AG08395 (cell line): ENCODE measurements around the gene PPA1.
"Not testable (repeated sequence)": the region's sequence is repeated elsewhere in the genome, so short reads cannot be mapped to it uniquely, and the experiment has no call there.

Source experiments
- DNase-seq: peaks from one replicate; pipeline ENCODE4 v3.0.0; 2012; ENCODE audit warnings: mixed read lengths, low spot score

PPA1 gene

DNA sequence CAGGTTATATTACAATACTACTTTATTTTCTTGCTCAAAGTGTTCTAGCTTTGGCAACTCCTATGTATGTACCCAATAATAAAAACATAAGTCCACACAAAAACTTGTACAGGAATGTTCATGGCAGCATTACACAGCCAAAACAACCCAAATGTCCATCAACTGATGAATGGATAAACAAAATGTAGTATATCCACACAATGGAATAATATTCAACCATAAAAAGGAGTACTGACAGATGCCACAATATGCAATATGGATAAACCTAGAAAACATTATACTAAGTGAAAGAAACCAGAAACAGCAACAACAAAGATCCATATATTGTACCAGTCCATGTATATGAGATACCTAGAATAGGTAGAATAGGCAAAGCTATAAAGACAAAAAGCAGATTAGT, 21.0 kb downstream of the PPA1 start:
- no peak for DNase-seq

DNA sequence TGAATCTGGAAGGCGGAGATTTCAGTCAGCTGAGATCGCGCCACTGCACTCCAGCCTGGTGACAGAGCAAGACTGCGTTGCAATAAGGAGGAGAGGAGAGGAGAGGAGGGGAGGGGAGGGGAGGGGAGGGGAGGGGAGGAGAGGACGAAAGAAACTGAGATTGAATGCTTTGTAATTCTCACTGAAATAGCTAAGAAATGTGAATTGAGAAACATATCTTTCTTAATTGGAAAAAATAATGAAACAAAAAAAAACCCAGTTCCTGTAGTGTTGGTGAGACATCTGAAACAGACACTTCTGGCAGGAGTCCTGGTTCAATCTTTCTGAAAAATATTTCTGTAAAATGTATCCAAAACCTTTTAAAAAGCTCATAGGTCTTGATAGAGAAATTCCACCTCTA, 26.5 kb downstream of the PPA1 start:
- no peak for DNase-seq

GRCh38 chr10:70201105-70201504, 32.1 kb downstream of the PPA1 start:
- no peak for DNase-seq

GRCh38 chr10:70198696-70199466, 34.3 kb downstream of the PPA1 start:
- DNase-seq, result no peak

DNA sequence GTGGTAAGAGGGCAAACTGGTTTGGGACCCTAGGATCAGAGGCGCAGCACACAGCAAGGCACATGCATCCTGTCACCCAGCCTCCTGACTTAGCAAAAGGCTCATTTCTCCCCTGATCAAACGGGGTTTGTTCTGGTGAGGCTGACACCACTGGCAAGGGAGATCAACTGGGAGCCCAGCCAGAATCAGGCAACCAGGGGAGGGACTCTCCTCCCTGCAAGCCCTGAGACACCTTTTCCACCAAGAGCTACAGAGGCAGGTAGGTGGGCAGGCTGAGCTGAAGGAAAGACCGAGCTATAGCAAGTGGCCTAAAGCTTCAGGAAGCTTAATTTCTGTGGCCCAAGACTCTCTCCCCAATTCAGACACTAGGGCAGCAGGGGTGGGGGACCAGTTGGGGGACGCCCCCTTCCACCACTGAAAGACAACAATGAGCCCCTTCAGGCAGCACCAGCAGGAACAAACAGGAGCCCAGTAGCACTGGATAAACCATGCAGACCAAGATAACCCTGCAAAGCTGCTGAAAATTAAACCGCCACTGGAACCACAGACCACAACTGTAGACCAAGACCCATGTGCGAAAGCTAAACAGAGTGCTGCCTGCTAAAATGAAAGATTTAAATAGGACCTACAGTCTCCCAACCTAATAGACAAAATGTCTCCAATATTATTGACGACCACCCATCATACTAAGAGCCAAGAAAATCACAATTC, 35.8 kb downstream of the PPA1 start:
- no peak for DNase-seq

DNA sequence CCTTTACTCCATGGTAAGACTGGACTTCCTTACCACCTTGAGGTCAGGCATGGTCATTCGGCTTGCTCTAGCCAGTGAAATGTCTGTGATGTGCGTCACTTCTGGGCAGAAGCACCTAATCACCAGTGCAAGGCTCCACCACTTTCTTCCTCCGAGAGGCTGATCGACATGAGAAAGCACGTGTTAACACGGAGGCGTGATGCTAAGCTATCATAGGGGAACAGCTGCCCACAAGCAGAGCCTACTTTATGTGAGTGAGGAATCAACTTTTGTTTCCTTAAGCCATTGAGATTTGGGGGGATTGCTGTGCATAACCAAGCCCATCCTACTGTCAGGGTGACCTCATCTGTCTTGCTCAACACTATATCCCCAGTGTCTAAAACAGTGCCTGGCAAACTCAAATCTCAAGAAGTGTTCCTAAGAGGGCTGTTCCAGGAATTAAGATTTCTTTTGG, 39.8 kb downstream of the PPA1 start:
- no peak for DNase-seq

- no peak for DNase-seq
Observed at GRCh38 chr10:70192326-70192968, 40.8 kb downstream of the PPA1 start.

GRCh38 chr10:70191972-70192305, 41.3 kb downstream of the PPA1 start:
- DNase-seq, result peak; percentile 87

- peak; percentile 22 for DNase-seq
Observed at GRCh38 chr10:70191161-70191971, 41.9 kb downstream of the PPA1 start.

DNA sequence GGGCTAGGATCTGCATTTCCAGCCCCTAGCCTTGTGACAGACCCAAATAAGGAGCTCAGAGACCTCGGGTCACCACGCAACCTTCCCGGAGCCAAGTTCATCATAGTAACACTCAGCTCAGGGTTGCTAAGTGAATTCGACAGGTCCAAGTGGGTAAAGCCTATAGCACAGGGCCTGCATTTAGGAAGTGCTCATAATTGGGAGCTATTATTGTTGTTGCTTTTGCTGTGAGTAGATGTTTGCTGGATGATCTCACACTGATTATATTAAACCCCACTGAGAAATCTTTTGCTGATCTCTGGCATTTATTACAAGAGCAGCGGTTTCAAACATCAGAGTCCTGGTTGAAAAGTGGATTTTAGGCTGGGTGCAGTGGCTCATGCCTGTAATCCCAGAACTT, 42.6 kb downstream of the PPA1 start:
- peak; percentile 24 for DNase-seq

DNA sequence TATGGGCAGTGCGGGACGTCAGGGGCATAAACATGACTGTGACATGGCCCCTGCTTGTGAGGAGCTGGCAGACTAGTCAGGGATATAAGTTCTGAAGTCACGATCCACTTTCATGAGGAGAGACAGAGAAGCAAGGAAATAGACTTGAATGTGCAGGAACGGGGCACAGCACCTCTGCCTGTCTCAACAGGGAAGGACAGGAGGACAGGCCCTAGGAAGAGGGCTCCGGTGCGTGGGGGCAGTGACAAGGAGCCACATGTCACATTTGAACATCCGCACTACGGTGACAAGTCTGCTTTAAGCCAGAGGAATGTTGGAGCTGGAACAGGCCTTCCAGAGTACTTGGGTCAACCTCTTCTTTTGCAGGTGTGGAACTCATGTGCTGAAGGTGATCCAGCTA, 43.1 kb downstream of the PPA1 start:
- no peak for DNase-seq

DNA sequence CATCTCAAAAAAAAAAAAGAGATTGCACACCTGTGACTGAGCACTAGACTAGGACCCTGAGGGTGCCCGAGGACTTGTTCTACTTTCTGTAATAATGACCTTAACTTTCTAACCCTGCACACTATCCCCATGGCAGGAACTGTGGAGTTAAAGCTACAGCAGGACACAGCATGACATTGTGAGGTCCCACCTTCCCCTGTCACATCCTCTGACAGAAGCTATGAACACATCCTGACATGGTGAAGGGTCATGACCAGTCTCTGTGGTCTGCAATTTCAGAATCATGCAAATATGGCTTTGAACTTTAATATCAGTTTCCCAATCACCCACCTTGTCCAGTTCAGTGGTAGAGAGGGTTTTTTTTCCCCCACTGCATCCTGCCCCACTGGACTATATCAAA, 44.5 kb downstream of the PPA1 start:
- no peak for DNase-seq

DNA sequence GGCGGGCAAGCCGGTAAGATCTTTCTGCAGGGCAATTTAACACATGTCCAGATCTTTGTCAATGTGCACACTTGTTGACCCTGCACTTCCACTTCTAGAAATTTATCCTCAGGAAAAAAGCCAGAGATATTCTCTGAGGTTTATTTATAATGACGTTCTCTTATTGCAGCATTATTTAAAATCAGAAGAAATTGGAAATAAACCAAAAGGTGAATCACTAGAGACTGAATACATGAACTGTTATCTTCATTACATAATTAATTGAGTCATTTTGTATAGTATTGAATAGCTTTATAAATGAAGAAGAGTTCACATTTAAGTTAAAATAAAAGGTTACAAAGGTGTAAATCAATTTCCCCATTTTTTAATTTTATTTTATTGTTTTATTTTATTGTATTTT, 46.7 kb downstream of the PPA1 start:
- no peak for DNase-seq

DNA sequence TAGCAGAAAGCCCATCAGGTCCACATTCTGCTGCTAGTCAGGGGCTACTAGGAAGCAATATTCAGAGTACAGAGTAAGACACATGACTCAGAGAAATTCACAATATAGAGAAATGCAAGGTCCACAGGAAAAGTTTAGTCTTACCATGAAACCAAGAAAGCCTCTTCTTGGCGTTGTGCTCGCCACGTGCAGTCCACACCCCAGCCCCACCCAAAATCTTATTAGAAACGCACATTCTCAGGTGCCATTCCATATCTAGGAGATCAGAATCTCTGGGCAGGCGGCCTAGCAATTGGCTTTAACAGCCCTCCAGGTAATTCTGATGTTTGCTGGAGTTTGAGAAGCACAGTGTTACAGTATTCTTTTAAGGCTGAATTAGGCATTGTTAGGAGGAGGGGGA, 47.1 kb downstream of the PPA1 start:
- no peak for DNase-seq

GRCh38 chr10:70183304-70183703, 49.9 kb downstream of the PPA1 start:
- DNase-seq, result no peak

- not testable (repeated sequence) for DNase-seq
Observed at GRCh38 chr10:70179209-70179608, 54.0 kb downstream of the PPA1 start.

- no peak for DNase-seq
Observed at GRCh38 chr10:70178139-70178725, 55.0 kb downstream of the PPA1 start.

DNA sequence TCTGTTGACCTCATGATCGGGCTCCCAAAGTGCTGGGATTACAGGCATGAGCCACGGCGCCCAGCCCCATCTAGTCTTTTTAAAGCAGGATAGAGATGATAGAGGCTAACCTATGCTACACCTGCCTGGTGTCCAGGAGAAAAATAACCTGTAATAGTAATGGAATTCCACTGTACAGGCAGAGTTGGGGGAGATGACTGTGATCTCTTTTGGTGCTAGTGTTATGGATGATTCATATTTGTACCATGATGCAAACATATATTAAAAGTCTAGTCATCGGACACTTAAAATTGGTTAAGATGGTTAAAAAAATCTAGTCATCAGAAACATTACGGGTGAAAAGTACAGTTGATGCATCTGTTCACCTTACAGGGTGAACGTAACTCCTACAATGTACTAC, 56.8 kb downstream of the PPA1 start:
- DNase-seq, result no peak

DNA sequence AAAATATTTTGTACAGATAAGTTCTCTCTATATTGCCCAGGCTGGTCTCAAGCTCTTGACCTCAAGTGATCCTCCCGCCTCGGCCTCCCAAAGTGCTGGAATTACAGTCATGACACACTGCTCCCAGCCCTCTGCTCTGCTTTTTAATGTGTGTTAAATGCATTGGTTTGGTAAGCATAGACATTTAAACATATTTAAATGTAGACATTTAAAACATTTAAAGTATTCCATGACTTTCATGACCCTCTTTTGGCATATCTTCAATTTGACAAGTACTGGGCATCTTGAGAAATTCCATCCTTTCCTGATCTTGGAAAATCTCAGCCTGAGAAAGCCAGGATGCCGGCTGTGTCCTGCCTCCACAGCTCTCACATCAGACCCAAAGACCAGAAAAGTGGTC, 57.7 kb downstream of the PPA1 start:
- no peak for DNase-seq

- DNase-seq, result no peak
Observed at GRCh38 chr10:70174058-70174741, 59.0 kb downstream of the PPA1 start.

DNA sequence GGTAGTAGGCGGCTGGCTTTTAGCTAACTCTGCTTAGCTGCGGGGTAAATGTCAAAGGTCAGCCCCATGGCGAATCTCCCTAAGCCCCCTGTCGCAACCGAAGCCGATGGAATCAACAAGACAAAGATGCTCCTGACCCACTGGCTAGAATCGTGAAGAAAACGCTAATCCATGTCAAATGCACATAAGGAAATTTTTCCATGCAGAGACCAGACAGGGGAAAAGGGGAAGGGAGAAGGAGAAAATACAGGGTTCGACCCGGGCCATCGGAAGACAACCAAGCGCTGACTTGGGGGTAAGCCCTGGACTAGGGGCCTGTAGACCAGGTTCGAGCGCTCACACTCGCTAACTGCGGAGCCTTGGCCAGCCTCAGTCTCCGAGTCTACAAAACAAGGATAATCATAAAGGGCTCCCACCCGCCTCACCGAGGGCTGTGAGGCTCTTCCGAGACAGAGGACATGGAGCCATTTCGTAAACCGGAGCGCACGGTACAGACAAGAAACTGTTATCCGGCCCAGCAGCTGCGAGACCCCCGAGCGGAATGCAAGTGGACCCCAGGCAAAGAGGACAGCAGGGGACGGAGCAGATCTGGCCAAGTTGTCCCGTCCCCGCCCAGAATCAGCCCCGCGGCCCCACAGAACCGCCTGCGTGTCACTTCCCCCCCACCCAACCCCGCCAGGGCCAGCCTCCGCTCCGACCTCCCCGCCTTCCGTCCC, 63.4 kb downstream of the PPA1 start:
- DNase-seq, result no peak
